Thyroid gland (tissue), 4 donors: ENCODE data around the gene PHOX2A.

ENCODE experiments used
- POLR2A ChIP-seq, 2 donors: fragments of 450-650 bp; IDR thresholded peaks; one replicate each; pipeline ENCODE4 v1.6.1; 2017; ENCODE audit warnings: antibody characterized with exemption in 2 of 2, mild to moderate bottlenecking in 2 of 2, moderate library complexity in 1 of 2
- TF ChIP-seq, protein P1 (sequence below), 6 experiments: fragments of 200-600 bp in 3 of 6; fragments of 450-650 bp in 3 of 6; sonication (generic) in 3 of 6; IDR thresholded peaks; one replicate each; pipeline ENCODE4 v1.5.1; 2016 to 2019; ENCODE audit warnings: antibody characterized with exemption in 6 of 6, mild to moderate bottlenecking in 2 of 6, inconsistent platforms in 1 of 6, moderate library complexity in 1 of 6

DNA sequence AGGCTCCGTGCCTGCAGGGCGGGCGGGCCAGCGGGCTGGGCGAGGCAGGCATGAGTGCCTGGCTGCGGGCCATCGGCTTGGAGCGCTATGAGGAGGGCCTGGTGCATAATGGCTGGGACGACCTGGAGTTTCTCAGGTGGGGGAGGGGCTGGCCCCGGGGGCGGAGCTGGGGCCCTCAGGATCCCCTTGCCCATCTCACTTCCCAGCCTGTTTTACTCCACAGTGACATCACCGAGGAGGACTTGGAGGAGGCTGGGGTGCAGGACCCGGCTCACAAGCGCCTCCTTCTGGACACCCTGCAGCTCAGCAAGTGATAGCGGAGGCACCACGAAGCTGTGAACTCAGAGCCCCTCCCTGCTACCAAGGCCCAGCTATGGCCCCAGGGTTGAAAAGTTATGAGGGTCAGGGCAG lies 5.9 kb downstream of the PHOX2A start:
- TF ChIP-seq POLR2A (IDR thresholded peaks at IDR 0.05) = no peak
- TF ChIP-seq, protein P1, sequence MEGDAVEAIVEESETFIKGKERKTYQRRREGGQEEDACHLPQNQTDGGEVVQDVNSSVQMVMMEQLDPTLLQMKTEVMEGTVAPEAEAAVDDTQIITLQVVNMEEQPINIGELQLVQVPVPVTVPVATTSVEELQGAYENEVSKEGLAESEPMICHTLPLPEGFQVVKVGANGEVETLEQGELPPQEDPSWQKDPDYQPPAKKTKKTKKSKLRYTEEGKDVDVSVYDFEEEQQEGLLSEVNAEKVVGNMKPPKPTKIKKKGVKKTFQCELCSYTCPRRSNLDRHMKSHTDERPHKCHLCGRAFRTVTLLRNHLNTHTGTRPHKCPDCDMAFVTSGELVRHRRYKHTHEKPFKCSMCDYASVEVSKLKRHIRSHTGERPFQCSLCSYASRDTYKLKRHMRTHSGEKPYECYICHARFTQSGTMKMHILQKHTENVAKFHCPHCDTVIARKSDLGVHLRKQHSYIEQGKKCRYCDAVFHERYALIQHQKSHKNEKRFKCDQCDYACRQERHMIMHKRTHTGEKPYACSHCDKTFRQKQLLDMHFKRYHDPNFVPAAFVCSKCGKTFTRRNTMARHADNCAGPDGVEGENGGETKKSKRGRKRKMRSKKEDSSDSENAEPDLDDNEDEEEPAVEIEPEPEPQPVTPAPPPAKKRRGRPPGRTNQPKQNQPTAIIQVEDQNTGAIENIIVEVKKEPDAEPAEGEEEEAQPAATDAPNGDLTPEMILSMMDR (IDR thresholded peaks at IDR 0.05) = peak in 5 of 6 experiments; percentile 23 to 74 (median 63)
